ENCODE measurements around the gene RGS6.

RGS6 gene

GRCh38 chr14:72521045-72521444 lies 588.8 kb downstream of the RGS6 start:
- no peak overlapping the region for H3K4me3 ChIP-seq (replicated peaks; ENCODE audit: low read depth, low read length)
- no peak for TF ChIP-seq CTCF (IDR thresholded peaks at IDR 0.05; ENCODE audit: insufficient read depth, low read length, poor library complexity, severe bottlenecking)
- no peaks in the 10 kb centered on the region; the same call in none of the 2 replicates for H3K36me3 ChIP-seq (ENCODE audit: control insufficient read depth, insufficient read depth, low read length)
- DNase-seq (ENCODE audit: extremely low read depth, insufficient read length): peak; percentile 68
- no peaks in the 10 kb centered on the region for H3K27me3 ChIP-seq (replicated peaks; ENCODE audit: control insufficient read depth, insufficient read depth, low read length)

- no peak overlapping the region for H3K4me3 ChIP-seq (replicated peaks; ENCODE audit: low read depth, low read length)
- no peaks in the 10 kb centered on the region; the same call in none of the 2 replicates for H3K36me3 ChIP-seq (ENCODE audit: control insufficient read depth, insufficient read depth, low read length)
- H3K27me3 ChIP-seq (replicated peaks; ENCODE audit: control insufficient read depth, insufficient read depth, low read length): no peaks in the 10 kb centered on the region
- no peak for DNase-seq (ENCODE audit: extremely low read depth, insufficient read length)
- TF ChIP-seq CTCF (IDR thresholded peaks at IDR 0.05; ENCODE audit: insufficient read depth, low read length, poor library complexity, severe bottlenecking): no peak
These were observed 589.9 kb downstream of the RGS6 start for GRCh38 chr14:72521968-72522741.

GRCh38 chr14:72522847-72523246 lies 590.6 kb downstream of the RGS6 start:
- Histone ChIP-seq H3K4me3 (replicated peaks; ENCODE audit: low read depth, low read length) (no peak overlapping the region), H3K36me3 (ENCODE audit: control insufficient read depth, insufficient read depth, low read length) (no peaks in the 10 kb centered on the region; the same call in none of the 2 replicates), H3K27me3 (replicated peaks; ENCODE audit: control insufficient read depth, insufficient read depth, low read length) (no peaks in the 10 kb centered on the region)
- no peak for TF ChIP-seq CTCF (IDR thresholded peaks at IDR 0.05; ENCODE audit: insufficient read depth, low read length, poor library complexity, severe bottlenecking)
- DNase-seq (ENCODE audit: extremely low read depth, insufficient read length): no peak

- Histone ChIP-seq H3K36me3 (ENCODE audit: control insufficient read depth, insufficient read depth, low read length) (no peaks in the 10 kb centered on the region; the same call in none of the 2 replicates), H3K4me3 (replicated peaks; ENCODE audit: low read depth, low read length) (no peak overlapping the region), H3K27me3 (replicated peaks; ENCODE audit: control insufficient read depth, insufficient read depth, low read length) (no peaks in the 10 kb centered on the region)
- no peak for DNase-seq (ENCODE audit: extremely low read depth, insufficient read length)
- no peak for TF ChIP-seq CTCF (IDR thresholded peaks at IDR 0.05; ENCODE audit: insufficient read depth, low read length, poor library complexity, severe bottlenecking)
These were observed 591.4 kb downstream of the RGS6 start for GRCh38 chr14:72523424-72524294.

- TF ChIP-seq CTCF (IDR thresholded peaks at IDR 0.05; ENCODE audit: insufficient read depth, low read length, poor library complexity, severe bottlenecking): no peak
- Histone ChIP-seq H3K4me3 (replicated peaks; ENCODE audit: low read depth, low read length) (no peak overlapping the region), H3K27me3 (replicated peaks; ENCODE audit: control insufficient read depth, insufficient read depth, low read length) (no peaks in the 10 kb centered on the region)
These were observed 592.0 kb downstream of the RGS6 start for GRCh38 chr14:72524295-72524629.

More at GRCh38 chr14:72524295-72524629, 592.0 kb downstream of the RGS6 start:
- H3K36me3 ChIP-seq (ENCODE audit: control insufficient read depth, insufficient read depth, low read length): no peaks in the 10 kb centered on the region; the same call in none of the 2 replicates
- no peak for DNase-seq (ENCODE audit: extremely low read depth, insufficient read length)
